Stimulated activated CD4-positive, alpha-beta T cell treated with anti-CD3 and anti-CD28 coated beads, TNF-alpha, amount 100 ng/mL, for 48 hours (primary cell): ENCODE results near the gene CYP2S1.
"Not testable (repeated sequence)": the region's sequence is repeated elsewhere in the genome, so short reads cannot be mapped to it uniquely, and the experiment has no call there.

Experiments used
- DNase-seq, 3 donors: peaks; one replicate each; pipeline ENCODE4 v3.0.0-alpha.2; 2020; ENCODE audit warnings: low read depth in 3 of 3

Gene CYP2S1

DNA sequence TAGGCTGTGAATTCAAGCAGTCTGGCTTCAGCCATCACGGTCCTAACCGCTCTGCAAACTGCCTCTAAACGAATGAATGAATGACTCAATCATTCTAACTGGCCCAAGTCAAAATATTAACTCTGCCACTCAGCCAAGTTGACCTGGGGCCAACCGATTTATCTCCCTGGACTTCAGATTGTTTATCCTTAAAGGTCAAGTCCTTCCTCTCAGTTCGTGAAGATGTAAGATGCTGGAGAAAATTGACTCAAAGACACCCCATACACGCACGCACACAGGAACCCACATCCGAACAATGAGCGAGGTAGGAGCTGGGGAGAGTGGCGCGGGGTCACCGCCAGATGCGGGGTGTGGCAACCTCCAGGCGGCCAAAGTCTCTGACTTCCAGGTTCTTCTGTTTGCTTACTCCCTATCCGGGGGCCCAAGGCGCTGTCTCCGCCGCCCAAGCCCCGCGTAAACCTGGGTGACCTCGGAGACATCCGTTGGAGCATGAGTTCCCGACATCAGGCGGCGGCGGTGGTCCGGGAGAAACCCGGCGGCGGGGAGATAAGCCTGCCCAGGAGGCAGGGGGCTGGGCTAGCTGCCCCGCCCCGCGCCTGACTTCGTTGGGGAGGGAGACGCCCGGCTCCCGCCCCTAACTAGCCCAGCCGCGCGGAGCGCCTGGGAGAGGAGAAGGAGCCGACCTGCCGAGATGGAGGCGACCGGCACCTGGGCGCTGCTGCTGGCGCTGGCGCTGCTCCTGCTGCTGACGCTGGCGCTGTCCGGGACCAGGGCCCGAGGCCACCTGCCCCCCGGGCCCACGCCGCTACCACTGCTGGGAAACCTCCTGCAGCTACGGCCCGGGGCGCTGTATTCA lies at the start of gene CYP2S1:
TSS of gene CYP2S1 (plus strand) at position 646 of the 856 bp plus-strand sequence. CDS start at position 692, 46 bp downstream.
- peak in 1 of 3 donors; percentile 8 for DNase-seq

GRCh38 chr19:41144403-41144802 lies 48.6 kb upstream of the CYP2S1 start:
- peak; percentile 77 to 89 (median 82) for DNase-seq

- no peak for DNase-seq
Measured at GRCh38 chr19:41149831-41150230, 43.2 kb upstream of the CYP2S1 start.

DNA sequence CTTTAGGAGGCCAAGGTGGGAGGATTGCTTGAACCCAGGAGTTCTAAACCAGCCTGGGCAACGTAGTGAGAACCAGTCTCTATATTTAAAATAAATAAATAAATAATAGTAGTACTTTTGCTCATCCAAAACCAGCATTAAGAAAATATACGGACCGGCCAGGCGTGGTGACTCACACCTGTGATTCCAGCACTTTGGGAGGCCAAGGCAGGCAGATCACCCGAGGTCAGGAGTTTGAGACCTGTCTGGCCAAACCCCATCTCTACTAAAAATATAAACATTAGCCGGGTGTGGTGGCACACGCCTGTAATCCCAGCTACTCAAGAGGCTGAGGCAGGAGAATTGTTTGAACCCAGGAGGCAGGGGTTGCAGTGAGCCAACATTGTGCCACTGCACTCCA lies 42.0 kb upstream of the CYP2S1 start:
- not testable (repeated sequence) for DNase-seq

DNA sequence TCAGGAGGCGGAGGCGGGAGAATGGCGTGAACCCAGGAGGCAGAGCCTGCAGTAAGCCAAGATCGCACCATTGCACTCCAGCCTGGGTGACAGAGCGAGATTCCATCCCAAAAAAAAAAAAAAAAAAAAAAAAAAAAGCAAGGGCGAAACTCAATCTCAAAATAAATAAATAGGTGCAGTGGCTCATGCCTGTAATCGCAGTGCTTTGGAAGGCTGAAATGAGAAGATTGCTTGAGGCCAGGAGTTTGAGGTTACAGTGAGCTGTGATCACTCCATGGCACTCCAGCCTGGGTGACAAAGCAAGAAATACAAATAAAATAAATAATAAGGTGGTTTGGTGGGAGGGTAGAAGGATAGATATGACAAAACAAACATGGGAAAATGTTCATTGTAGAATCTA lies 39.0 kb upstream of the CYP2S1 start:
- DNase-seq, result no peak

DNA sequence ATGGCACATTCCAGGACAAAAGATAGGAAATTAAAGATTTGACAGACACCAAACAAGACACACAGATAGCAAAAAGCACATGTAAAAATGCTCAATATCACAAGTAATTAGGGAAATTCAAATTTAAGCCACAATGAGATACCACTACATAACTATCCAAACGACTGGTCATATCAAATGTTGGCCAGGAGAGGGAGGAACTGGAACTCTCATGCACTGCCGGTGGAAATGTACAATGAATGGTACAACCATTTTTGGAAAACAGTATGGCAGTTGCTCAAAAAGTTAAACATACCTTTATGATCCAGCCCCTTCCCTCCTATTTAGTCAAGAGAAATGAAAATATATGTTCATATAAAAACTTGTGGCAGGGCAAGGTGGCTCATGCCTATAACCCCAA lies 36.8 kb upstream of the CYP2S1 start:
- DNase-seq, result no peak

DNA sequence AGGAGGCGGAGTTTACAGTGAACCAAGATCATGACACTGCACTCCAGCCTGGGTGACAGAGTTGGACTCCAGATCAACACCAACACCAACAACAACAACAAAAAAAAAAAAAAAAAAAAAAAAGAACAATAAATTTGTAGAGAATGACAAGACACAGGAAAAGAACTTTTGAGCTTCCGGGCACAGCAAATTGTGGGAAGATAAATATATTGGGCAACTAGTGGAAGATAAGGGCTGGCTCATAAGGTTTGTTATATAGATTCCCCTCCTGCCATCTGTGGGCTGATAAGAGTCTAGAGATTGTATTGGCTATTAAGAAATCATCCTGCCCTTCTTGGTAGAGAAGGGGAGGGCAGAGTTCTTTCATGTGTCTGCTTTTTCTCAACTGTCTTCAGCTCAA lies 33.1 kb upstream of the CYP2S1 start:
- DNase-seq, result no peak

- DNase-seq, result no peak
Measured at GRCh38 chr19:41161903-41162302, 31.1 kb upstream of the CYP2S1 start.

DNA sequence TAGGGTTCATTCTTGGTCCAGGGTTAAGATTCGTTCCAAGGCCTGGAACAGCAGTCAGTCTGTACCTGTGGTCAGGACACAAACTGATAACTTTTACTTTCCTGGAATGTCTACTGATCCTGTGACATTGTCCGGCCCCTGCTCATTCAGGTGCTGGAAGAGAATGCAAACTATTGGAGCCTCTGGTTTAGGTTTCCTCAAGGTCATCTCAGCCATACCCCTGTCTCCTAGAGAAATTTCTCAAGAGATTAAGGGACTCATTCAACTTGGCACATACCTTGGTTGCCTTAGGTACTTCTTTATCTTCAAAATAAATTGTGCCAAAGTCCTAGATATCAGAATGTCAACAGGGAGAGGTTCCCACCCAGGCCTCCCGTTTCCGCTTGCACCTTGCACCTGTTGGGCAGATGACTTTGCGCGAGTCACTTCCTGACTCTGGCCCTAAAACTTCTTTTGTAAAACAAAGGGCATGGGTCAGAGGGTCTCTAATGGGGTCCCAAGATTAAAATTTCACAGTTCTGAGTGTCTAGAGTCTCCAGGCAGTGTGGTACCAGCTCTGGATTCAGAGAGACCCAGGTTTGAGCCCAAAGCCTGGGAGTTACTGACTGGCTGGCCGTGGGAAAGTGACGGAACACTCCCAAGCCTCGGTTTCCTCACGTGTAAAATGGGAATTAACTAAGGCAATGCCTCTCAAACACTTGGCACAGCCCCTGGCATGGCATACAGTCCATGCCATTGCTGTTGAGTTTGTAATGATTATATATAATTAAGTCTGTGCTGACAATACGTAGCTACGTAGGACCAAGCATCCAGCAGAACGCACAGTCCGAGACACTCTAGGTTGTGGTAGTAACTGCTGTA lies 25.8 kb upstream of the CYP2S1 start:
- no peak for DNase-seq

GRCh38 chr19:41172297-41173164 lies 20.5 kb upstream of the CYP2S1 start:
- DNase-seq, result no peak

- no peak for DNase-seq
Measured at GRCh38 chr19:41174297-41174928, 18.6 kb upstream of the CYP2S1 start.

DNA sequence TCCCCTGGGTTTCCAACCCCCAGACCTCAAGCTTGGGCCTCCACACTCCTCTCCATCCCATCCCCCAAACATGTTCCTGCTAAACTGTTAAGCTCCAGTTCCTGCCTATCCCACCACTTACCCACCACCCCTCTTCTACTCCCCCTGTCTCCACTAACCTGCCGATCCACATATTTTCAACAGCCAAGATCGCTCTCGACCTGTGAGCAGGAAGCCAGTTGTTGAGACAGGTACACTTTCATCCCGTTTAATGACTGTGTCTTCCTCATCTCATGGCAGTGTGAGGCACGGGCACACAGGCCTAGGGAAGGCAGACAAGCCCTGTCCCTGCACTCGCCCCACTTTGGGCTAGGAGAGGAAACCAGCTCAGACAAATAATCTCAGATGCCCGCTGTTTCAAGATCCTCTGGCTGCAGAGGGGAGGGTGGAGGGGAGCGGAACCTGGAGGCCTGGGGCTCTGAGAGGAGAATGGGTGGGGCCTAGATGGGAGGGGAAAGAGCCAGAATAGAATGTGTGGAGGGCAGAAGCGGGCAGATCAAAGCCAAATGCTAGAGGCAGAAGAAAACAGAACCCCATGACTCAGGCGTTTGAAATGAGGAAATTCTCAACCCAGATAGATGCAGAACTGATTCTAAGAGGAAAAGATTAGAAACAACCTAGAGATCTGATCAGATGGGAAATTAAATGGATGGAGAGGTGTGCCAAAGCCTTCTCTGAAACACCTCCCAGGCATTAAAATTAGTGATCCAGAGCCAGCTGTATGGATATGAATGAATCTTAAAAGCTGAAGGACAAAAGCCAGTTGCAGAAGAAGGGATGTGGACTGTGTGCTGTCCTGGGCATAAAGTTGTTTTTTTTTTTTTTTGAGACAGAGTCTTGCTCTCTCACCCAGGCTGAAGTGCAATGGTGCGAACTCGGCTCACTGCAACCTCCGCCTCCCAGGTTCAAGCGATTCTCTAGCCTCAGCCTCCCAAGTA lies 16.9 kb upstream of the CYP2S1 start:
- DNase-seq, result peak in 2 of 3 donors; percentile 4 to 32

DNA sequence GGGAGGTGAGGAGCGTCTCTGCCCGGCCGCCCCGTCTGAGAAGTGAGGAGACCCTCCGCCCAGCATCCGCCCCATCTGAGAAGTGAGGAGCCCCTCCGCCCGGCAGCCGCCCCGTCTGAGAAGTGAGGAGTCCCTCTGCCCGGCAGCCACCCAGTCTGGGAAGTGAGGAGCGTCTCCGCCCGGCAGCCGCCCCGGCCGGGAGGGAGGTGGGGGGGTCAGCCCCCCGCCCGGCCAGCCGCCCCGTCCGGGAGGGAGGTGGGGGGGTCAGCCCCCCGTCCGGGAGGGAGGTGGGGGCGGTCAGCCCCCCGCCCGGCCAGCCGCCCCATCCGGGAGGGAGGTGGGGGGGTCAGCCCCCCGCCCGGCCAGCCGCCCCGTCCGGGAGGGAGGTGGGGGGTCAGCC lies 12.8 kb upstream of the CYP2S1 start:
- not testable (repeated sequence) for DNase-seq

- no peak for DNase-seq
Measured at GRCh38 chr19:41186971-41187883, 5.8 kb upstream of the CYP2S1 start.

- no peak for DNase-seq
Measured at GRCh38 chr19:41187884-41188279, 5.1 kb upstream of the CYP2S1 start.

- no peak for DNase-seq
Measured at GRCh38 chr19:41189425-41190065, 3.5 kb upstream of the CYP2S1 start.

DNA sequence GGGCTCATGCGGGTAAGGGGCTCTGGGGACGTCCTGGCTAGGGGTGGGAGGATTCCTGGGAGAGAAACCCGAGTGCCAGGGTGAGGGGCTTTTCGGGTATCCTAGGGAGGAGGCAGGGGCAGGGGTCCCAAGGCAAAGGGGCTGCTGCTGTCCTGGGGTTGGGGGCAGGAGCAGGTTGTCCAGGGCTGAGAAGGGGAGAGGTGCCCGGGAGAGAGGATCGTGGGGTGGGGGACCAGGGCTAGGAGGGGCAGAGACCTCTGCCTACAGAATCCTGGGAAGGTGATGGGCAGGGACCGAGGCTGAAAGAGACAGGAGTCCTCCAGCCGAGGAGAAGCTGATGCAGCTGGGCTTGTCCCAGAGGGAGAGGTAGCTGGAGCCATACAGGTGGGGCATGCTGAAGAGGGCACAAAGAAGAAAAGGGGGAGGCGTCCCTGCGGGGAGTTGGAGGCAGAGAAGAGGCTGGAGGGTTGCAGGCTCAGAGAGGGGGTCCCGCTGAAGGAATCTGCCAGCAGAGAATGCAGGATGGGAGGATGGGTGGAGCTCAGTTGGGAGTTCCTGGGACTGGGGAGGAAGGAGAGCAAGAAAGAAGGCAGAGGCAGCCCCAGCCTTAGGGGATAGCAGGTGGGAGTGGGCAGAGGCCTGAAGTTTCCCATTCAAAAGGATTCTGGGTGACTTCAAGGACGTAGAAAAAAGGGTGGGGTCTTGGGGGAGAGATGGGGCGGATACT lies 574 bp downstream of the CYP2S1 start:
- DNase-seq, result no peak

DNA sequence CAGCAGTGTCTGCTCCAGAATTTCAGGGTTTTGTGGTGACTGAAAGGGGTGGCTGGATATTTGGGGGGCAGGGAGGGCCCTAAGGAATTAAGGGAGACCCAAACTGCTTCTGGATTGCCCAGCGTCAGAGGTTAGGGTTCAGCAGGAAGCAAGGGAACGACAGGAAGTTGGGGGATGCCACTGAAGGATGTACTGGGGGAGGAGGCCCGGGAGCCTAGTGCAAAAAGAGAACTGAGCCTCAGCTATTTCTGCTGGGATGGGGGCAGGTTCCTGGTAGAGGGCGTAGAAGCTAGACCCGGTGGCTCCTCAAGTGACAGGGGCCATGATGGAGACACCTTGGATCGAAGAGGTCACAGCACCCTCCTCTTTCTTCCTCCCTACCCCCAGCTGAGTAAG lies 1.1 kb downstream of the CYP2S1 start:
- DNase-seq, result no peak
